SK-N-SH (cell line): ENCODE results near the gene TPP1.

Experiments
- CHD2 ChIP-seq: fragments of 150-350 bp; IDR thresholded peaks from 2 replicates; pipeline ENCODE4 v1.6.1; 2018; ENCODE audit warnings: low read length; ENCODE audit not compliant: partially characterized antibody
- EP300 ChIP-seq, 2 experiments: IDR thresholded peaks; 2 replicates each; pipeline versions ENCODE4 v1.4.0 to v1.6.1; 2012; ENCODE audit warnings: borderline replicate concordance in 1 of 2, low read depth in 1 of 2, low read length in 1 of 2
- POLR2AphosphoS5 ChIP-seq: IDR thresholded peaks from 2 replicates; pipeline ENCODE4 v1.6.1; 2012; ENCODE audit warnings: low read depth, low read length
- TAF1 ChIP-seq: IDR thresholded peaks from 2 replicates; pipeline ENCODE4 v1.6.1; 2012; ENCODE audit warnings: low read depth, mild to moderate bottlenecking, low read length, moderate library complexity, borderline replicate concordance
- TF ChIP-seq, protein P1 (sequence below): fragments of 200-600 bp; sonication (generic); IDR thresholded peaks from 2 replicates; pipeline ENCODE4 v1.6.1; 2017; ENCODE audit warnings: antibody characterized with exemption, mild to moderate bottlenecking, moderate library complexity
- TF ChIP-seq, protein P2 (sequence below): IDR thresholded peaks from 2 replicates; pipeline ENCODE4; 2012
- TF ChIP-seq, protein P3 (sequence below): fragments of 150-350 bp; IDR thresholded peaks from 2 replicates; pipeline ENCODE4 v1.6.1; 2017; ENCODE audit warnings: antibody characterized with exemption, low read length, low read depth, borderline replicate concordance

DNA sequence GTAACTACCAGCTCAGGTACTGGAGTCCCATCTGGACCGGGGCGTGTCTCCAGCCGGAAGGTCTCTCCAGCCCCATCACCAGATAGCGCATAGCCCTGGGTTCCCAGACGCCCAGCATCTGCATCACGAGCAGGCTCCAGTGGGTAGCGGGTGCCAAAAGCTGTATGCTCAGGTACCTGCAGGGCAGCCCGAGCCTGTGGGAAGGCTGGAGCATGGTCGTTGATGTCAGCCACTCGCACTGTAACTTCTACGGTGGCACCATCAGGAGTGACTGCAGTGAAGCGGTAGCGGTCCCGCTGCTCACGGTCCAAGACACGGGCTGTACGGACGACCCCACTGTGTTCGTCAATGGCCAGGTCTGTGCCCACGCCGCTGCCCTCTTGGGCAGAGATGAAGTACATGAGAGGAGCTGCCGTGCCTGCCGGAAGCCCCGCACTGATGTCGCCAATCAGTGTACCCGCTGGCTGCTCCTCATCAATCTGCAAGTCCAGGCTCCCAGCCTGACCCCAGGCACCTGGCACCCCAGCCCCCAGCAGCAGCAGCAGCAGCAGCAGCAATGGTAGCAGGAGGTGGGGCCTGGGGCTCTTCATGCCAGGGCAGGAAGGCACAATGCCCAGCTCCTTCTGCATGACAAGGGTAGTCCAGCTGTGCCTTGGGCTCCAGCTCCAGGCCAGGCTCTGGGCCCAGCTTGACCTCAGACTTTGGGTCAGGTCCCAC lies 21.9 kb upstream of the TPP1 start:
- TF ChIP-seq, protein P1, sequence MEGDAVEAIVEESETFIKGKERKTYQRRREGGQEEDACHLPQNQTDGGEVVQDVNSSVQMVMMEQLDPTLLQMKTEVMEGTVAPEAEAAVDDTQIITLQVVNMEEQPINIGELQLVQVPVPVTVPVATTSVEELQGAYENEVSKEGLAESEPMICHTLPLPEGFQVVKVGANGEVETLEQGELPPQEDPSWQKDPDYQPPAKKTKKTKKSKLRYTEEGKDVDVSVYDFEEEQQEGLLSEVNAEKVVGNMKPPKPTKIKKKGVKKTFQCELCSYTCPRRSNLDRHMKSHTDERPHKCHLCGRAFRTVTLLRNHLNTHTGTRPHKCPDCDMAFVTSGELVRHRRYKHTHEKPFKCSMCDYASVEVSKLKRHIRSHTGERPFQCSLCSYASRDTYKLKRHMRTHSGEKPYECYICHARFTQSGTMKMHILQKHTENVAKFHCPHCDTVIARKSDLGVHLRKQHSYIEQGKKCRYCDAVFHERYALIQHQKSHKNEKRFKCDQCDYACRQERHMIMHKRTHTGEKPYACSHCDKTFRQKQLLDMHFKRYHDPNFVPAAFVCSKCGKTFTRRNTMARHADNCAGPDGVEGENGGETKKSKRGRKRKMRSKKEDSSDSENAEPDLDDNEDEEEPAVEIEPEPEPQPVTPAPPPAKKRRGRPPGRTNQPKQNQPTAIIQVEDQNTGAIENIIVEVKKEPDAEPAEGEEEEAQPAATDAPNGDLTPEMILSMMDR = no peak
- TF ChIP-seq CHD2 (no peak), POLR2AphosphoS5 (no peak), TAF1 (no peak), EP300 (IDR thresholded peaks at IDR 0.05; ENCODE audit: borderline replicate concordance in 1 of 2, low read depth in 1 of 2, low read length in 1 of 2) (no peak)
- TF ChIP-seq, protein P2, sequence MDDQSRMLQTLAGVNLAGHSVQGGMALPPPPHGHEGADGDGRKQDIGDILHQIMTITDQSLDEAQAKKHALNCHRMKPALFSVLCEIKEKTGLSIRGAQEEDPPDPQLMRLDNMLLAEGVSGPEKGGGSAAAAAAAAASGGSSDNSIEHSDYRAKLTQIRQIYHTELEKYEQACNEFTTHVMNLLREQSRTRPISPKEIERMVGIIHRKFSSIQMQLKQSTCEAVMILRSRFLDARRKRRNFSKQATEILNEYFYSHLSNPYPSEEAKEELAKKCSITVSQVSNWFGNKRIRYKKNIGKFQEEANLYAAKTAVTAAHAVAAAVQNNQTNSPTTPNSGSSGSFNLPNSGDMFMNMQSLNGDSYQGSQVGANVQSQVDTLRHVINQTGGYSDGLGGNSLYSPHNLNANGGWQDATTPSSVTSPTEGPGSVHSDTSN = no peak
- TF ChIP-seq, protein P3, sequence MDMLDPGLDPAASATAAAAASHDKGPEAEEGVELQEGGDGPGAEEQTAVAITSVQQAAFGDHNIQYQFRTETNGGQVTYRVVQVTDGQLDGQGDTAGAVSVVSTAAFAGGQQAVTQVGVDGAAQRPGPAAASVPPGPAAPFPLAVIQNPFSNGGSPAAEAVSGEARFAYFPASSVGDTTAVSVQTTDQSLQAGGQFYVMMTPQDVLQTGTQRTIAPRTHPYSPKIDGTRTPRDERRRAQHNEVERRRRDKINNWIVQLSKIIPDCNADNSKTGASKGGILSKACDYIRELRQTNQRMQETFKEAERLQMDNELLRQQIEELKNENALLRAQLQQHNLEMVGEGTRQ = no peak
